Dendritic cell treated with granulocyte-macrophage colony-stimulating factor and Interleukin-4, amounts not matched to agents 40 ng/mL and 50 ng/mL, for 4 days (primary cell): Measurements from ENCODE around the gene EYS.
A peak's percentile ranks its signal among the peaks of the same experiment; 100 is the strongest.

Experiments used
- H3K27ac Mint-ChIP-seq: one replicate; pipeline ENCODE4 v1.8.0; 2022; ENCODE audit warnings: mild to moderate bottlenecking, mixed read lengths
- H3K27me3 Mint-ChIP-seq: one replicate; pipeline ENCODE4 v1.8.0; 2022; ENCODE audit warnings: mild to moderate bottlenecking, mixed read lengths
- H3K36me3 Mint-ChIP-seq: one replicate; pipeline ENCODE4 v1.8.0; 2022; ENCODE audit warnings: low read depth, mixed read lengths
- H3K4me1 Mint-ChIP-seq: one replicate; pipeline ENCODE4 v1.8.0; 2022; ENCODE audit warnings: low read depth, mixed read lengths
- H3K4me3 Mint-ChIP-seq: one replicate; pipeline ENCODE4 v1.8.0; 2022; ENCODE audit warnings: mild to moderate bottlenecking, moderate library complexity, mixed read lengths
- H3K9me3 Mint-ChIP-seq: one replicate; pipeline ENCODE4 v1.8.0; 2022; ENCODE audit warnings: mixed read lengths
- intact Hi-C: fragments of 100-400 bp; cut with micrococcal nuclease; formaldehyde crosslinking; loops from one replicate; pipeline ENCODE4 v1.15.0; 2022

Gene EYS

DNA sequence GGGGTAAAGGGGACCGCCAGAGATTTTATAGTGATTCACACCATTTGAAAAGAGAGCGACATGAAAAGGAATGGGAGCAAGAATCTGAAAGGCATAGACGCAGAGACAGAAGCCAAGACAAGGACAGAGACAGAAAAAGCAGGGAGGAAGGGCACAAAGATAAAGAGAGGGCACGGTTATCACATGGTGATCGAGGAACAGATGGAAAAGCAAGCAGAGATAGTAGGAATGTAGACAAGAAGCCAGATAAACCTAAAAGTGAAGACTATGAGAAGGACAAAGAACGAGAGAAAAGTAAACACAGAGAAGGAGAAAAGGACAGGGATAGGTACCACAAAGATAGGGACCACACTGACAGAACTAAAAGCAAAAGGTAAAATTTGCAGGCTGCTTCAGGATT, 1993.7 kb downstream of the EYS start:
- Mint-ChIP-seq H3K4me3 (no peak overlapping the region), H3K9me3 (no peaks in the 10 kb centered on the region), H3K4me1 (no peaks in the 10 kb centered on the region), H3K27ac (no peak overlapping the region), H3K36me3 (peaks cover 56% of the 10 kb centered on the region), H3K27me3 (no peaks in the 10 kb centered on the region)
- intact Hi-C loops, result no loop called here

DNA sequence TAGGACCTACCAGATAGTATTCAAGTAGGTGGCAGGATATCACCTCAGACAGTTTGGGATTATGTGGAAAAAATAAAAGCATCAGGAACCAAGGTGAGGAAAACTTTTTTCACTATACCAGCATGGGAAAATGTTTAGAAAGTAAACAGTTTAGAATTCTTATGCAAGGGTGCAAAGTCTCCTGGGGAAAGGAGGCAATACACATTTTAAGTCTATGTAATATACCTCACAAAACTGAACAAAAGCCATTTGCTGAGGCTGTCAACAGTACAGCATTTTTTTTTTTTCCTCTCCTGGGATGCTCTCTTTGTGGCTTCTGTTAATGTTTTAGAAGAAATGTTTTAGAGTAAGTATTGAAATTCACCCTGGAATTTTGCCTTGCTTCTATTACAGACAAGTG, 1997.9 kb downstream of the EYS start:
- H3K4me1 Mint-ChIP-seq, result no peaks in the 10 kb centered on the region
- intact Hi-C loops, result no loop called here

DNA sequence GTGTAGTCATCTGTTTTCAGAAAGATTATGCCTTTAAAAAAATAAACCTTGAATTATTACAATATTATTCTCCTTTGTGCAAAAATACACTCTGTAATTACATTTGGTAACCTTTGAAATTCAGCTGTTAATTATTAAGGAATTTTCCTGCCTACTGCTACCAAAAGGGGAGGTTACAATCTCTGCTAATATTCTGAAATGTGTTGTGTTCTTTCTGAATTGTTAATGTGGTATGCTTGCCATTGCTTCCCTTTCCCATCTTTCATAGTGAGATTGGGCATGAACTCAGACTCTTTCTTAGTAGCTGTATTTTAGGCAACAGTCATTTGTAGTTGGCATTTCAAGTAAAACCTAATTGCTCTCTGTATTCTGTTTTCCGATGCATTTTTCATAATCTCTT, 1998.4 kb downstream of the EYS start:
- Mint-ChIP-seq H3K9me3 (no peaks in the 10 kb centered on the region), H3K36me3 (peaks cover 92% of the 10 kb centered on the region), H3K27me3 (no peaks in the 10 kb centered on the region), H3K27ac (no peak overlapping the region), H3K4me1 (no peaks in the 10 kb centered on the region), H3K4me3 (no peak overlapping the region)
- intact Hi-C loops, result no loop called here

More for the DNA sequence above, 1997.9 kb downstream of the EYS start:
- H3K36me3 Mint-ChIP-seq, result peaks cover 89% of the 10 kb centered on the region
- no peaks in the 10 kb centered on the region for H3K9me3 Mint-ChIP-seq
- H3K27me3 Mint-ChIP-seq, result no peaks in the 10 kb centered on the region
- H3K4me3 Mint-ChIP-seq, result no peak overlapping the region
- no peak overlapping the region for H3K27ac Mint-ChIP-seq

DNA sequence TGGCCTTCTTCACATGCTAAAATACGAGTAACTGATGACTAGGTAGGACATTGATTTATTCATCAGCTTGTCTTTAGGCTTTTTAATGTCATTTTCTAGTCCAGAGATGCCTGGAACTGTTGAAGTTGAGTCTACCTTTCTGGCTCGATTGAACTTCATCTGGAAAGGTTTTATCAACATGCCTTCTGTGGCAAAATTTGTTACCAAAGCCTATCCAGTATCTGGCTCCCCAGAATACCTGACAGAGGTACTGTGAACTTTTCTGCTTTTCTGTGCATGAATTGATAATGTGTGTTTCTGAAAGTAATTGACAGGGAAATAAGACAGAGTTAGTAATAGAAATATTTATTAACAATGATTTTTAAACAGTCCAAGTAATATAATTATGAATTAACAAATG, 2000.4 kb downstream of the EYS start:
- H3K27me3 Mint-ChIP-seq, result no peaks in the 10 kb centered on the region
- intact Hi-C loops, result no loop called here
- H3K4me1 Mint-ChIP-seq, result no peaks in the 10 kb centered on the region
- no peak overlapping the region for H3K27ac Mint-ChIP-seq
- no peaks in the 10 kb centered on the region for H3K9me3 Mint-ChIP-seq
- peaks cover 92% of the 10 kb centered on the region for H3K36me3 Mint-ChIP-seq
- H3K4me3 Mint-ChIP-seq, result no peak overlapping the region

DNA sequence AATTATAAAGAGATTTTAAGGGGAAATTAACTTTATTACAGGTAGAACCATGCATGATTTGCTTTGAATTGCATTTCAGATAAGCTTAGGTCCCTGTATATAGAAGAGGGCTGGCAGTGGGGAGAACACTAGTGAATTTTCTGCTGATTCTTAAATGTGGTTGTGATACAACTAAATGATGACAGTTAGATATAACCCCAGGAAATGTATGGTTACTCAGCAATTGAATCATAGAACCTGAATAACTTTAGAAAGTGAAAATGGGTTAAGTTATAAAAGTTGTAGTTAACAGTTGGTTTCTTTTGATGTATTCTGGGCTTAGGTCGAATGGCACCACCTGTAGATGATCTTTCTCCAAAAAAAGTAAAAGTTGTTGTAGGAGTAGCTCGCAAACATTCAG, 2001.3 kb downstream of the EYS start:
- no peaks in the 10 kb centered on the region for H3K9me3 Mint-ChIP-seq
- peaks cover 90% of the 10 kb centered on the region for H3K36me3 Mint-ChIP-seq
- intact Hi-C loops, result no loop called here
- no peak overlapping the region for H3K4me3 Mint-ChIP-seq
- no peaks in the 10 kb centered on the region for H3K27me3 Mint-ChIP-seq
- no peaks in the 10 kb centered on the region for H3K4me1 Mint-ChIP-seq
- no peak overlapping the region for H3K27ac Mint-ChIP-seq

DNA sequence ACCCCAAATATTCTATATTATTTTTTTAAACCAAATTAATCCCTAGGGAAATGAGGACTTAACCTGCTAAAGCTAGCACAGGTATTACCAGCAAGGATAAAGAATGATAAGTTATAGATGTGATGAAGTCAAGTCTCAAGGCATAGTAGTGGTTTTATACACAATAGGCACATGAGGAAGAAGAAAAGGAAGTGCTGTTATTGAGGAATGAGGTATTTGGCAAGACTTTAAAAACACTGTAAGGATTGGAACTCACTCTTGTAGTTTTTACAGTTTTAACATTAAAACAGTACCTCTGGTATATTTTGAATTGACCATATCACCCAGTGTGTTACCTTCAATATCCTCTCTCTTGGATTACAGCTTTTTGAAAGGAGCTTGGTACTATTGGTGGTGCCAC, 2016.8 kb downstream of the EYS start:
- Mint-ChIP-seq H3K4me1 (peaks cover 8% of the 10 kb centered on the region), H3K27ac (no peak overlapping the region), H3K4me3 (no peak overlapping the region), H3K9me3 (no peaks in the 10 kb centered on the region), H3K27me3 (no peaks in the 10 kb centered on the region), H3K36me3 (peaks cover 18% of the 10 kb centered on the region)
- intact Hi-C loops, result no loop called here

DNA sequence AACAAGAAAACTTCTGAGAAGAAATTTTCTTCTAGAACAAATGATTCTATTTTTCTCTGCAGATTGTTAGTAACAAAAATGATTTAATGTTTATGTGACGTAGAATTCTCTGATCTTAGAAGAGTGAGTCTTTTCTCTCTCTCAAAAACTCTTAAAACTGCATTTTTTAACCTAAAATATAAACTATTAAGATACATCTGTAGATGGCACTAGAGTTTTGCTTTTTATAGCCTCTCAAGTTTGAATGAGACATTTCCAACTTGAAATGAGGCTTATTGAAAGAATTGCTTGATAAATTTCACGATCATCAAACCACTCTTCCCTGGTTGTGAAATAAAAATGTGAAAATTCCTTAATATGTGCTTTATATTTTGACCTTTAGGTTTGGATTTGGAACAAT, 2017.6 kb downstream of the EYS start:
- no peaks in the 10 kb centered on the region for H3K27me3 Mint-ChIP-seq
- intact Hi-C loops, result no loop called here
- H3K27ac Mint-ChIP-seq, result no peak overlapping the region
- H3K4me3 Mint-ChIP-seq, result no peak overlapping the region
- peaks cover 16% of the 10 kb centered on the region for H3K36me3 Mint-ChIP-seq
- H3K4me1 Mint-ChIP-seq, result peaks cover 16% of the 10 kb centered on the region
- H3K9me3 Mint-ChIP-seq, result no peaks in the 10 kb centered on the region

DNA sequence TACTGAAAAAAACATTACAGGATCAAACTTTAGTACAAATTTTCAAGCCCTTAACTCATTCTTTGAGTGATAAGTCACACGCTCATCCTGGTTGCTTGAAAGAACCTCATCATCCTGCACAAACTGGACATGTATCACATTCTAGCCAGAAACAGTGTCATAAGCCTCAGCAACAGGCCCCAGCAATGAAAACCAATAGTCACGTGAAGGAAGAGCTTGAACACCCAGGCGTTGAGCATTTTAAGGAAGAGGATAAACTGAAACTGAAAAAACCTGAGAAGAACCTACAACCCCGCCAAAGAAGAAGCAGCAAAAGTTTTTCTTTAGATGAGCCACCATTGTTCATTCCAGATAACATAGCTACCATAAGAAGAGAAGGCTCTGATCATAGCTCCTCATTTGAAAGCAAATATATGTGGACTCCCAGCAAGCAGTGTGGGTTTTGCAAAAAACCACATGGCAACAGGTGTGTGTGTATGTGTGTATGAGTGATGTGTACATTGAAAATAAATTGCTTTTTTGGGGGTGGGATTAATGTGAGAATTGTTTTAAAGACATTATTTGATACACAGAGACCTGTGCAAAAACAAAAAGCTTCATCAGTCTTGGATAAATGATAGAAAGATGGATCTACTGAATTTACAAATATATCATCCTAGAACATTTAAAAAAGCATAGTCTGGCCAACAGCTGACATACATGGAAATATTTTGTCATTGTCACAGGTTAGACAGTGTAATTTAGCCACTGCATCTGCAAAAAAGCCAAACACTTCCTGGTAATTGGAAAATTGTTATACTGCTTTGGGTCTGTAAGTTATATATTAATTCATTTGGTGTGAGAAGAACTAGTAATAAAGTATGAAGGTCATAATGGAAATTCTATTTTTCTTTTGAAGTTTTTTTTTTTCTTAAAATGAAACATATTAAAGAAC, 2021.3 kb downstream of the EYS start:
- Mint-ChIP-seq H3K9me3 (no peaks in the 10 kb centered on the region), H3K4me3 (peak overlapping the region; percentile 31), H3K27ac (peak overlapping the region; percentile 55), H3K36me3 (peaks cover 23% of the 10 kb centered on the region), H3K4me1 (peaks cover 36% of the 10 kb centered on the region), H3K27me3 (no peaks in the 10 kb centered on the region)
- intact Hi-C loops, result no loop called here

DNA sequence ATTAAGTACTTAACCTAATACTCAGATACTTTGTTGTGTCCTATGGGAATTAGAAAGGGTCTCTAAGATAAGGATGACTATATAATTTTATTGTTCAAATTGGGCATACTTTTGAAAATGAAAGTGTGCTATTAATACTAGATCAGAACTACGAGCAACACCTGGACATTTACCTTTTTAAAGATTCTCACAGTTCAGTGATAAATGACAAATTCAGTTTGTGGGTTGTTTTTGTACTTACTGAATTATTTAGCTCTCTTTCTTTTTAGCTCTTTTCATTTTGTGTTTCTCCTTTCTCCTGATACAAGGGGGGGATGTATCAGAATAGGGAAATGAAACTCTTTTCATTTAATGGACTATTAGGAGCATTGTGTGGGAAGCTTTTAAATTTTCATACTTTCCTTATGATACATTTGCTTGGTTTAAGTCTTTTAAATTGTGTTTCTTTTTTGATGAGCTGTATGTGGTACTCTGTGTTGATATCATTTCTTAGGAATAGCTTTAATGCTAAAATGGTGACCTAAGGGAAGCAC, 2023.9 kb downstream of the EYS start:
- peaks cover 45% of the 10 kb centered on the region for H3K4me1 Mint-ChIP-seq
- H3K27ac Mint-ChIP-seq, result no peak overlapping the region
- H3K4me3 Mint-ChIP-seq, result no peak overlapping the region
- intact Hi-C loops, result loop anchor here (5.0 kb wide), 1 partner anchor 41 kb away; no protein-coding TSS in a partner anchor
- H3K9me3 Mint-ChIP-seq, result no peaks in the 10 kb centered on the region
- peaks cover 34% of the 10 kb centered on the region for H3K36me3 Mint-ChIP-seq
- no peaks in the 10 kb centered on the region for H3K27me3 Mint-ChIP-seq

DNA sequence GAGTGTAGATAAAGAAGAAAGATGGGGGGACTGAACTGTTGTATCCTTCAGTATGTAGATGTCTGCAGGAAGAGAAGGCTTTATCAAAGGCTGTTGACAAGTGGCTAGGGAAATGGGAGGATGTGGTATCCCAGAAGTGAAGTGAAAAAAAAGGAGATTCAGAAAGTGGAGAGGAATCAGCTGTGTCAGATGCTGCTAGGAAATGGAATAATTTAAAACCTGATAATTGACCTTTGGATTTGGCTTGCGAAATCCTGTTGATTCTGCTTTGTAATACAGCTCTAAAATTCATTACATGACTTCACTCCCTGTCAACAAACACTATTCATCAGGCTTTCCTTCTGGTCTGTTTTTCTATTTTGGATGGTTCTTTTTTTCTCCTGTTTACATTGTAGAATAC, 2029.7 kb downstream of the EYS start:
- Mint-ChIP-seq H3K27me3 (no peaks in the 10 kb centered on the region), H3K27ac (no peak overlapping the region), H3K36me3 (peaks cover 27% of the 10 kb centered on the region), H3K9me3 (no peaks in the 10 kb centered on the region), H3K4me1 (peaks cover 23% of the 10 kb centered on the region), H3K4me3 (no peak overlapping the region)
- intact Hi-C loops, result loop anchor here (1.0 kb wide), 1 partner anchor 10 kb away; no protein-coding TSS in a partner anchor

DNA sequence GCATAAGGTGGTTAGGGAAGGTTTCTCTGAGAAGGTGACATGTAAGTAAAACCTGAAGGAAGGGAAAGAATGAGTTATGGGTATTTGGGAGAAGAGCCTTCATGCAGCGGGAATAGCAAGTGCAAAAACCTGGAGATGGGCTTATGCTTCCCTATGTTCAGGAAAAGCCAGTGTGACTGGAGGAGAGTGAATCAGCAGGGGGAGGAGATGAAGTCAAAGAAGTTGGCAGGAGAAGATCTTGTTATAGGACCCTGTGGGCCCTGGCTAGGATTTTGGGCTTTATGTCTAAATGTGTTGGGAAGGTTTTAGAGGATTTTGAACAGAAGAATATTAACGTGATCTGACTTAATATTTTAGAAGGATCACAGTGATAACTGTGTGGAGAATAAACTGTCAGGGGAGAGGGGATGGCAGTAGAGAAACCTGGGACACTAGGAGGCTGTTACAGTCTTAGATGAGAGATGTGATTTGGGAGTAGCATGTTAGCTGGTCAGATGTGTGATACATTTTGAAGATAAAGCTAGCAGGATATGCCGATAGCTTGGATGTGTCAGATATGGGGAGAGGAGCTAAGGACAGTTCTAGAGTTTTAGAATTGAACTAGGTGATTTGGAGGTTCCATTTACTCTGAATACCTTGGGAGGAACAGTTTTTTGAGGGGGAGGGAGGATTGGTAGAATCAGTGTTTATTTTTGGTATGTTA, 2030.5 kb downstream of the EYS start:
- no peaks in the 10 kb centered on the region for H3K9me3 Mint-ChIP-seq
- no peak overlapping the region for H3K4me3 Mint-ChIP-seq
- intact Hi-C loops, result loop anchor here (1.0 kb wide), 1 partner anchor 9 kb away; no protein-coding TSS in a partner anchor
- peaks cover 30% of the 10 kb centered on the region for H3K36me3 Mint-ChIP-seq
- no peak overlapping the region for H3K27ac Mint-ChIP-seq
- no peaks in the 10 kb centered on the region for H3K27me3 Mint-ChIP-seq
- H3K4me1 Mint-ChIP-seq, result peaks cover 23% of the 10 kb centered on the region

DNA sequence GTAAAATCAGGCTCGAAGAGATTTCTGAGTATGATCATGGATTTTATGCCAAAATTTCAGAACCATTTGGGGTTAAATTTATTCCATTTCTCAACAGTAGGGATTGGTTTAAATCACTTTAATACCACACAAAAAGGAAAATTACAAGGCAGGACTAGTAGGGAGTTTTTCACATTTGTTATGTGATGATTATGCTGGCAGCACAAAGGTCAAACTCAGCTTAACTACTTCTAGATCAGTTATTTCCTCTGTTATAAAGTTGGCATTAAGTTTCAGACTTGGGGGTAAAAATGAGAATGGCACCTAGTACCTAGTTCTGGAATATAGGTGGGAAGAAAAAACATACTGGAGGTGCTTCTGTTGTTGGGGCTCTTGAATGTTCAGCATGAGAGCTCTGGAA, 2031.9 kb downstream of the EYS start:
- intact Hi-C loops, result no loop called here
- Mint-ChIP-seq H3K4me1 (peaks cover 11% of the 10 kb centered on the region), H3K4me3 (no peak overlapping the region), H3K36me3 (peaks cover 17% of the 10 kb centered on the region), H3K9me3 (no peaks in the 10 kb centered on the region), H3K27ac (no peak overlapping the region), H3K27me3 (no peaks in the 10 kb centered on the region)

DNA sequence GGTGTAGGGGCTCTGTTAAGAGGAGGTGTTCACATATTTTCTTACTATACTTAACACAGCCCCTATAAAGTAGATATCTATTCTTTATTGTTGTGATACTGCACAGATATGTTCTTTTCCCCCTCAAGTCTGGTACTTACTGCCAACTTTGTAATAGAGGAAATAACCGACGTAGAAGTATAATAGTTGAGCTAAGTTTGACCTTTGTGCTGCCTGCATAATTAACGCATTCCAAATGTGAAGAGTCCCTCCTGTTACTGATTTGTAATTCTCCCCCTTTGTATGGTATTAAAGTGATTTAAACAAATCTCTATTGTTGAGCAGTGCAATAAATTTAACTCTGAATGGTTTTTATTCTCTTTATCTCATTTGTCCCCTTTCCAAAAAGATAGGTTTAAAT, 2032.4 kb downstream of the EYS start:
- intact Hi-C loops, result no loop called here
- Mint-ChIP-seq H3K36me3 (peaks cover 12% of the 10 kb centered on the region), H3K4me3 (no peak overlapping the region), H3K27ac (no peak overlapping the region), H3K4me1 (peaks cover 11% of the 10 kb centered on the region), H3K9me3 (no peaks in the 10 kb centered on the region), H3K27me3 (no peaks in the 10 kb centered on the region)

DNA sequence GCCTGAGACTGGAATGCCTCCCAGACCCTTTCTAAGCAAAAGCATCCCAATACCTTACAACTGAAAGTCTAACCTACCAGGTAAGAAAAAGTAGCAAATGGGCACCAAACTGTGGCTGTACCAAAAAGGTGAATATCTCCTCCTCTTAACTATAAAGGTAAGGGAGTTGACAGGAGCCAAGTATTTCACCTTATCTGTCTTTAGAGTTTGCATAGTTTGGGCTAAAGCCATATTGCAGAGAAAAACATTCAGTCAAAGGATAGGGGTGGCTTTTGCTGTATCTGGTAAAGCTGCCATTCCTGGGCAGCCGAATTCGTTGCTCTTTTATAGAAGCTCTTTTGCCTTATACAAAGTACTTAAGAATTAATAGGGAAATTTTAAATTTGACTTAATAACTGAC, 2033.3 kb downstream of the EYS start:
- intact Hi-C loops, result no loop called here

More for the DNA sequence above, 2033.3 kb downstream of the EYS start:
- Mint-ChIP-seq H3K27me3 (no peaks in the 10 kb centered on the region), H3K9me3 (no peaks in the 10 kb centered on the region), H3K27ac (no peak overlapping the region), H3K36me3 (peaks cover 11% of the 10 kb centered on the region), H3K4me3 (no peak overlapping the region), H3K4me1 (peaks cover 5% of the 10 kb centered on the region)
